Measurements from ENCODE around the gene WDR3. TPM values are rescaled to one million over a fixed set of nuclear protein-coding genes. Genes with fewer than 3 reads are reported as not detected.
A peak's percentile ranks its signal among the peaks of the same experiment; 100 is the strongest.
"Not testable (repeated sequence)": the region's sequence is repeated elsewhere in the genome, so short reads cannot be mapped to it uniquely, and the experiment has no call there.

Gene WDR3
- 12.0 TPM for total RNA-seq
- long read RNA-seq, full-length matches to known transcripts = 15 of 29 reads
- long read RNA-seq, partial matches to known transcripts = 6 of 29 reads
- long read RNA-seq, other reads (novel, unspliced or antisense) = 8 of 29 reads

GRCh38 chr1:117929343-117930172 lies at the start of gene WDR3, which contains the start of gene GDAP2:
TSS of gene WDR3 (plus strand) at chr1:117929739. CDS start at chr1:117933320, 3,581 bp downstream.
TSS of gene GDAP2 (minus strand) at chr1:117929621. CDS start at chr1:117920357, 9,264 bp downstream.
- peak; percentile 99 for ATAC-seq
- peak; percentile 96 for DNase-seq
- intact Hi-C loops (cut with micrococcal nuclease) = no loop called here

GRCh38 chr1:117883616-117884015 lies 45.9 kb upstream of the WDR3 start:
- intact Hi-C loops (cut with micrococcal nuclease) = no loop called here
- no peak for DNase-seq
- ATAC-seq = no peak

GRCh38 chr1:117886101-117886795 lies 43.3 kb upstream of the WDR3 start:
- intact Hi-C loops (cut with micrococcal nuclease) = no loop called here
- DNase-seq (no peak), ATAC-seq (no peak)

GRCh38 chr1:117890452-117890851 lies 39.1 kb upstream of the WDR3 start:
- ATAC-seq (no peak), DNase-seq (no peak)
- intact Hi-C loops (cut with micrococcal nuclease) = loop anchor here (10.0 kb wide), 2 partner anchors 136 to 356 kb away; no protein-coding TSS in a partner anchor

GRCh38 chr1:117892512-117892911 lies 37.0 kb upstream of the WDR3 start:
- intact Hi-C loops (cut with micrococcal nuclease) = loop anchor here (10.0 kb wide), 2 partner anchors 138 to 358 kb away; no protein-coding TSS in a partner anchor
- DNase-seq = no peak
- ATAC-seq = no peak

- DNase-seq = no peak
- ATAC-seq = no peak
- intact Hi-C loops (cut with micrococcal nuclease) = loop anchor here (10.0 kb wide), 2 partner anchors 139 to 359 kb away; no protein-coding TSS in a partner anchor
Observed at GRCh38 chr1:117894078-117894477, 35.5 kb upstream of the WDR3 start.

GRCh38 chr1:117895482-117896114 lies 33.9 kb upstream of the WDR3 start:
- no peak for ATAC-seq
- intact Hi-C loops (cut with micrococcal nuclease) = loop anchor here (10.0 kb wide), 2 partner anchors 141 to 361 kb away; no protein-coding TSS in a partner anchor
- no peak for DNase-seq

GRCh38 chr1:117897551-117897950 lies 32.0 kb upstream of the WDR3 start:
- intact Hi-C loops (cut with micrococcal nuclease) = loop anchor here (10.0 kb wide), 2 partner anchors 143 to 363 kb away; no protein-coding TSS in a partner anchor
- DNase-seq (no peak), ATAC-seq (no peak)

- DNase-seq = no peak
Observed at GRCh38 chr1:117899801-117900200, 29.7 kb upstream of the WDR3 start.

GRCh38 chr1:117902944-117903343 lies 26.6 kb upstream of the WDR3 start:
- no peak for ATAC-seq
- intact Hi-C loops (cut with micrococcal nuclease) = no loop called here
- DNase-seq = no peak

More at GRCh38 chr1:117899801-117900200, 29.7 kb upstream of the WDR3 start:
- intact Hi-C loops (cut with micrococcal nuclease) = loop anchor here (10.0 kb wide), 2 partner anchors 145 to 365 kb away; no protein-coding TSS in a partner anchor
- no peak for ATAC-seq

GRCh38 chr1:117904485-117904884 lies 25.1 kb upstream of the WDR3 start:
- intact Hi-C loops (cut with micrococcal nuclease) = no loop called here
- ATAC-seq (no peak), DNase-seq (no peak)

- no peak for ATAC-seq
- intact Hi-C loops (cut with micrococcal nuclease) = no loop called here
Observed at GRCh38 chr1:117905019-117905418, 24.5 kb upstream of the WDR3 start.

GRCh38 chr1:117911051-117911450 lies 18.5 kb upstream of the WDR3 start:
- ATAC-seq (no peak), DNase-seq (no peak)
- intact Hi-C loops (cut with micrococcal nuclease) = no loop called here

More at GRCh38 chr1:117905019-117905418, 24.5 kb upstream of the WDR3 start:
- no peak for DNase-seq

- no peak for DNase-seq
- no peak for ATAC-seq
- intact Hi-C loops (cut with micrococcal nuclease) = no loop called here
Observed at GRCh38 chr1:117919376-117919775, 10.2 kb upstream of the WDR3 start.

- DNase-seq = no peak
- no peak for ATAC-seq
- intact Hi-C loops (cut with micrococcal nuclease) = no loop called here
Observed at GRCh38 chr1:117921991-117922390, 7.5 kb upstream of the WDR3 start.

GRCh38 chr1:117922717-117923116 lies 6.8 kb upstream of the WDR3 start:
- DNase-seq; ATAC-seq; intact Hi-C loops (cut with micrococcal nuclease): not testable (repeated sequence)

GRCh38 chr1:117925981-117926380 lies 3.6 kb upstream of the WDR3 start:
- DNase-seq (no peak), ATAC-seq (no peak)
- intact Hi-C loops (cut with micrococcal nuclease) = no loop called here

GRCh38 chr1:117928881-117929342 lies 627 bp upstream of the WDR3 start:
- intact Hi-C loops (cut with micrococcal nuclease) = no loop called here
- peak; percentile 58 for DNase-seq

GRCh38 chr1:117930173-117930447 lies 571 bp downstream of the WDR3 start:
- no peak for DNase-seq
- intact Hi-C loops (cut with micrococcal nuclease) = no loop called here
- ATAC-seq = no peak

More at GRCh38 chr1:117928881-117929342, 627 bp upstream of the WDR3 start:
- ATAC-seq = peak; percentile 78

Measured in left ventricle myocardium superior (tissue), 1 donor.